Measurements from ENCODE around the gene NKX2-2. TPM values are rescaled to one million over a fixed set of nuclear protein-coding genes. Genes with fewer than 3 reads are reported as not detected.

Gene NKX2-2
- total RNA-seq, 1 donor from 2014 or later = not detected

DNA sequence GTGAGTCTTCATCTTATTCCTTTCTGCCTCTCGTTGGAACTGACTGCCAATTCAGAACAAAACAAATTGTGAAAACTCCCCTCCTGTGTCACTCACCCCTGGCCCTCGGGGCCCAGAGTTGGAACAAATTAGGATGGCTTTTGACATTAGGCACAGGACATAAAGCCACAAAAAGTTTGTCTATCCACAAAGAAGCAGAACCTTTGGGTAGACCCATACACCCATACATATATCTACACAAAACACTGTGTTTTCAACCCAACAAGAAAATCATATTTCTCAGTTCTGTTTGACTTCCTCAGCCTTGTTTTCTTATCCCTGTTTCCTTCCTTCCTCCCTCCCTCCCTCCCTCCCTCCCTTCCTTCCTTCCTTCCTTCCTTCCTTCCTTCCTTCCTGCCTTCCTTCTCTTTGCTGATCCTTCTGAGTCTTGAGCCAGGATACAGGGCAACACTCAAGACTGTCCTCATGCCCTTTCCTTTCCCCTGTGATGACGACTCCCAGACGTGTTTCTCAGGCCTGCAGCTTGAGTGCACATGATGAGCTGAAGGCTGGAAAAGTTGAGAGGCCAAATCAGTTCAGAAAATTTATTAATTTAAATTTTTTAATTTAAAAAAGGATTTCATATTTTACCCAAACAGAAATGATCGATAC is 41.7 kb upstream of the NKX2-2 start:
- DNase-seq (ENCODE audit: low read depth) = no peak
- H3K4me3 ChIP-seq (ENCODE audit: low read depth, low read length) = no peak overlapping the region
- H3K27me3 ChIP-seq (ENCODE audit: control insufficient read depth, insufficient read depth, low read length) = no peaks in the 10 kb centered on the region
- H3K36me3 ChIP-seq (ENCODE audit: control insufficient read depth, insufficient read depth, low read length) = no peaks in the 10 kb centered on the region
- TF ChIP-seq, protein P1, sequence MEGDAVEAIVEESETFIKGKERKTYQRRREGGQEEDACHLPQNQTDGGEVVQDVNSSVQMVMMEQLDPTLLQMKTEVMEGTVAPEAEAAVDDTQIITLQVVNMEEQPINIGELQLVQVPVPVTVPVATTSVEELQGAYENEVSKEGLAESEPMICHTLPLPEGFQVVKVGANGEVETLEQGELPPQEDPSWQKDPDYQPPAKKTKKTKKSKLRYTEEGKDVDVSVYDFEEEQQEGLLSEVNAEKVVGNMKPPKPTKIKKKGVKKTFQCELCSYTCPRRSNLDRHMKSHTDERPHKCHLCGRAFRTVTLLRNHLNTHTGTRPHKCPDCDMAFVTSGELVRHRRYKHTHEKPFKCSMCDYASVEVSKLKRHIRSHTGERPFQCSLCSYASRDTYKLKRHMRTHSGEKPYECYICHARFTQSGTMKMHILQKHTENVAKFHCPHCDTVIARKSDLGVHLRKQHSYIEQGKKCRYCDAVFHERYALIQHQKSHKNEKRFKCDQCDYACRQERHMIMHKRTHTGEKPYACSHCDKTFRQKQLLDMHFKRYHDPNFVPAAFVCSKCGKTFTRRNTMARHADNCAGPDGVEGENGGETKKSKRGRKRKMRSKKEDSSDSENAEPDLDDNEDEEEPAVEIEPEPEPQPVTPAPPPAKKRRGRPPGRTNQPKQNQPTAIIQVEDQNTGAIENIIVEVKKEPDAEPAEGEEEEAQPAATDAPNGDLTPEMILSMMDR (IDR thresholded peaks at IDR 0.05; ENCODE audit: insufficient read depth, low read length, poor library complexity, severe bottlenecking) = no peak

DNA sequence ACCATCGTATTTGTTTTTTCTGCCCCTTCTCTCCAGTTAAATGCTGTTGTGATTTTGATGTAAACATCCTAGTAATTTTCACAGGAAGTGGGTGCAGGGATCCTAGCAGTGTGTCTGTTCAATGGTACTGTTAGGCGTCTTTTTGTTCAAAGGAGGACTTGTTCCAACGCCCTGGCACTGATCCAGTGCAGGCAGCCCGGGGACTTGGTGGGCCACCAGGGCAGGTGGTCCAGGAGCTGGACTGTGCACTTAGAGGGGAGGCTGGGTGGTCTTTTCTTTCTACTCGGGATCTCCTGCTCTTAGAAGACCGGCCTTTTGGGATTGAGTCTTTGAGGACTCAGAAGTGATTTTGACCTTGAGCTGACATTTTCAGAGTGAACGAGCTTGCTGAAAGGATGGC is 41.1 kb upstream of the NKX2-2 start:
- TF ChIP-seq, protein P1 (IDR thresholded peaks at IDR 0.05; ENCODE audit: insufficient read depth, low read length, poor library complexity, severe bottlenecking) = no peak
- no peak overlapping the region for H3K4me3 ChIP-seq (ENCODE audit: low read depth, low read length)
- DNase-seq (ENCODE audit: low read depth) = no peak
- H3K27me3 ChIP-seq (ENCODE audit: control insufficient read depth, insufficient read depth, low read length) = no peaks in the 10 kb centered on the region
- no peaks in the 10 kb centered on the region for H3K36me3 ChIP-seq (ENCODE audit: control insufficient read depth, insufficient read depth, low read length)

DNA sequence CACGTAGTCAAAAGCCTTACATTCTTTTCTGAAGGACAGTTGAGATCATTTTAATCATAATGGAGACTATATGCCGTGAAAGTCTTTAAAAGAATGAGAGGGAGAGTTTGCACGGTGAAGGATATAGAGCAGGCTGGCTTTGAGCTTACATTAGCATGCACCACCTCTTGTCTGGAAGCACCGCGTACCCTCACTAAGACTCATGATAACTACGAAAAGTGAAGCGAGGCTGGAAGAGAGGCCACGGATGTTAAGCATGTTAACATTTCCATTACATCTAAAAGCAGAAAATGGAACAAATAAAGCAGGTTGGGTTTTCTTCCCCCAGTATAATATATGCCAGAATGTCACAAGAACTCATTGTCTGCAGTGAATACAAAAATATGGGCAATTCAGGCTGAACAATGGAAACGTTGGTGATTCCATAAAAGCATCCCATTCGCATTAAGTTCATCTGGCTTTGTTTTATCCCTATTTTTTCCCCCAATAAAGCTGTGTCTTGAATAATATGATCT is 40.6 kb upstream of the NKX2-2 start:
- Histone ChIP-seq H3K36me3 (ENCODE audit: control insufficient read depth, insufficient read depth, low read length) (no peaks in the 10 kb centered on the region), H3K4me3 (ENCODE audit: low read depth, low read length) (no peak overlapping the region), H3K27me3 (ENCODE audit: control insufficient read depth, insufficient read depth, low read length) (no peaks in the 10 kb centered on the region)
- TF ChIP-seq, protein P1 (IDR thresholded peaks at IDR 0.05; ENCODE audit: insufficient read depth, low read length, poor library complexity, severe bottlenecking) = no peak
- DNase-seq (ENCODE audit: low read depth) = no peak

DNA sequence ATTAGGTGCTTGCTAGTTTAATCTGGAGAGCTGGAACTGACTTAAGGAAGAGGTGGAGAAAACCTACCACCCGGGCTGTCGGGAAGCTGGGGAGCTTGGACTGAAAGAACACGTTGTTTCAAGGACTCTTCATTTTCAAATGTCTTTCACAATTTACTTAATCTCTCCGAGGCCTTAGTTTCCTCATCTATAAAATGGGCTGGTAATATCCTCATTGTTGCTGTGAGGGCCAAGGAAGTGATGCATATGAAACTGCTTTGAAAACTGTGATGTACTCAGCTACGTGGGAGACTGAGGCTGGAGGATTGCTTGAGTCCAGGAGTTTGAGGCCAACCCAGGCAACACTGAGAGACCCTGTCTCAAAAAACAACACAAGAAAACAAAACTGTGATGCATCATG is 36.7 kb upstream of the NKX2-2 start:
- no peak for DNase-seq (ENCODE audit: low read depth)
- Histone ChIP-seq H3K27me3 (ENCODE audit: control insufficient read depth, insufficient read depth, low read length) (no peaks in the 10 kb centered on the region), H3K4me3 (ENCODE audit: low read depth, low read length) (no peak overlapping the region), H3K36me3 (ENCODE audit: control insufficient read depth, insufficient read depth, low read length) (no peaks in the 10 kb centered on the region)
- TF ChIP-seq, protein P1 (IDR thresholded peaks at IDR 0.05; ENCODE audit: insufficient read depth, low read length, poor library complexity, severe bottlenecking) = no peak

DNA sequence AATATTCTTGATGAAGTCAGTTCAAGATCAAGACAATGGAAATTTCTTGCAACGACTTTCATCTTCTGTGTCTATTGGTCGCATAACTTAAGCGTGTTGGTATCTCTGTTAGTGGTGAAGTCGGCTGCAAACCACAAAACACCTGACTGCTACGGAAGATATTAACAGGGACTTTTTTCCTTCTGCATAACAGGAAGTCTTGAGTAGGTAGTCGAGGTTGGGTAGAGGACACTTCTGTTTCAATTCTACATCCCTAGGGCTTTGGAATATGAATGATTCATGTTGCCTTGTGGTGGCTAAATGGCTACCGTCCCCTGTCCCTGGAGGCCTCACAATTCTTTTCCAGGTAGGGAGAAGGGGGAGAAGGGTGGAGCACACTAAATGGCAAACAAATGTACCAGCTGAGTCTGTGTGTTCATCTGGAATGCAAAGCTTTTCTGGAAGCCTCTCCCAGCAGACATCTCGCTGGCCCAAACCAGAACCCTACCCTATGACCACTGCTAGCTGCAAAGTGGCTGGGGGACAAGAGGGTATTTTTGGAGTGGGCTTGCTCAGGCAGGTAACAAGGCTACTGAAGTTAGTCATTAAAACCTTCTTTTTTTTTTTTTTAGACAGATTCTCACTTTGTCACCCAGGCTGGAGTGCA is 34.6 kb upstream of the NKX2-2 start:
- TF ChIP-seq, protein P1 (IDR thresholded peaks at IDR 0.05; ENCODE audit: insufficient read depth, low read length, poor library complexity, severe bottlenecking) = no peak
- H3K27me3 ChIP-seq (ENCODE audit: control insufficient read depth, insufficient read depth, low read length) = no peaks in the 10 kb centered on the region
- no peak overlapping the region for H3K4me3 ChIP-seq (ENCODE audit: low read depth, low read length)
- no peaks in the 10 kb centered on the region for H3K36me3 ChIP-seq (ENCODE audit: control insufficient read depth, insufficient read depth, low read length)
- DNase-seq (ENCODE audit: low read depth) = no peak

Measured in kidney epithelial cell (primary cell).